ENCODE data around the gene MYO5C. TPM values are rescaled to one million over a fixed set of nuclear protein-coding genes. Genes with fewer than 3 reads are reported as not detected.
A peak's percentile ranks its signal among the peaks of the same experiment; 100 is the strongest.

MYO5C gene
- total RNA-seq, 4 donors from 2014 or later = 3.7 to 12.4 (median 7.6) TPM

- Histone ChIP-seq H3K27ac (replicated peaks in 1 of 4) (no peak overlapping the region), H3K27me3 (no peaks in the 10 kb centered on the region), H3K4me1 (no peaks in the 10 kb centered on the region), H3K9me3 (no peaks in the 10 kb centered on the region), H3K4me3 (no peak overlapping the region), H3K36me3 (peaks cover 0 to 32% (median 6%) of the 10 kb centered on the region in 4 donors)
- intact Hi-C loops (cut with DNase I) = no loop called here
- WGBS = 97% methylated on average over 13 of the region's 13 CpGs
- DNase-seq (ENCODE audit: extremely low spot score) = no peak
- TF ChIP-seq POLR2A (IDR thresholded peaks at IDR 0.05; ENCODE audit: low read depth) (no peak), CTCF (IDR thresholded peaks at IDR 0.05) (no peak), EP300 (IDR thresholded peaks at IDR 0.05) (no peak), POLR2AphosphoS5 (IDR thresholded peaks at IDR 0.05) (no peak)
These were observed 134.1 kb downstream of the MYO5C start for GRCh38 chr15:52161406-52161966.

GRCh38 chr15:52159645-52160044 is 136.0 kb downstream of the MYO5C start:
- Histone ChIP-seq H3K4me3 (no peak overlapping the region), H3K4me1 (no peaks in the 10 kb centered on the region), H3K27me3 (no peaks in the 10 kb centered on the region), H3K27ac (replicated peaks in 1 of 4) (no peak overlapping the region), H3K36me3 (peaks cover 0 to 32% (median 6%) of the 10 kb centered on the region in 4 donors), H3K9me3 (no peaks in the 10 kb centered on the region)
- TF ChIP-seq EP300 (IDR thresholded peaks at IDR 0.05) = no peak
- no peak for TF ChIP-seq POLR2A (IDR thresholded peaks at IDR 0.05; ENCODE audit: low read depth)
- TF ChIP-seq POLR2AphosphoS5 (IDR thresholded peaks at IDR 0.05) = no peak
- TF ChIP-seq CTCF (IDR thresholded peaks at IDR 0.05) = no peak
- no peak for DNase-seq (ENCODE audit: extremely low spot score)
- 93% methylated on average over 3 of the region's 3 CpGs for WGBS
- intact Hi-C loops (cut with DNase I) = no loop called here

GRCh38 chr15:52158084-52158765 is 137.4 kb downstream of the MYO5C start:
- no peak for TF ChIP-seq EP300 (IDR thresholded peaks at IDR 0.05)
- no peak for TF ChIP-seq POLR2A (IDR thresholded peaks at IDR 0.05; ENCODE audit: low read depth)
- Histone ChIP-seq H3K4me1 (no peaks in the 10 kb centered on the region), H3K36me3 (peaks cover 0 to 25% (median 5%) of the 10 kb centered on the region in 4 donors), H3K4me3 (no peak overlapping the region), H3K27ac (replicated peaks in 1 of 4) (no peak overlapping the region), H3K27me3 (no peaks in the 10 kb centered on the region), H3K9me3 (no peaks in the 10 kb centered on the region)
- intact Hi-C loops (cut with DNase I) = no loop called here
- 87% methylated on average over 10 of the region's 10 CpGs for WGBS
- no peak for DNase-seq (ENCODE audit: extremely low spot score)

- DNase-seq (ENCODE audit: extremely low spot score) = no peak
These were observed 139.7 kb downstream of the MYO5C start for GRCh38 chr15:52155878-52156277.

GRCh38 chr15:52154896-52155865 is 140.4 kb downstream of the MYO5C start:
- peak; percentile 74 for DNase-seq (ENCODE audit: extremely low spot score)
- WGBS = 95% methylated on average over 7 of the region's 8 CpGs
- peaks cover 0 to 40% (median 12%) of the 10 kb centered on the region in 4 donors for H3K36me3 ChIP-seq
- no peaks in the 10 kb centered on the region for H3K27me3 ChIP-seq
- H3K9me3 ChIP-seq = no peaks in the 10 kb centered on the region
- TF ChIP-seq POLR2AphosphoS5 (IDR thresholded peaks at IDR 0.05) = no peak
- no peak for TF ChIP-seq CTCF (IDR thresholded peaks at IDR 0.05)
- no peak for TF ChIP-seq POLR2A (IDR thresholded peaks at IDR 0.05; ENCODE audit: low read depth)
- no peak for TF ChIP-seq EP300 (IDR thresholded peaks at IDR 0.05)
- intact Hi-C loops (cut with DNase I) = no loop called here
- no peak overlapping the region for H3K27ac ChIP-seq (replicated peaks in 1 of 4)
- H3K4me1 ChIP-seq = no peaks in the 10 kb centered on the region
- no peak overlapping the region for H3K4me3 ChIP-seq

More at GRCh38 chr15:52155878-52156277, 139.7 kb downstream of the MYO5C start:
- 77% methylated on average over 2 of the region's 2 CpGs for WGBS
- no peaks in the 10 kb centered on the region for H3K27me3 ChIP-seq
- H3K4me3 ChIP-seq = no peak overlapping the region
- H3K36me3 ChIP-seq = peaks cover 0 to 34% (median 9%) of the 10 kb centered on the region in 4 donors
- TF ChIP-seq EP300 (IDR thresholded peaks at IDR 0.05) = no peak
- H3K27ac ChIP-seq (replicated peaks in 1 of 4) = no peak overlapping the region
- no peaks in the 10 kb centered on the region for H3K4me1 ChIP-seq
- intact Hi-C loops (cut with DNase I) = no loop called here
- H3K9me3 ChIP-seq = no peaks in the 10 kb centered on the region
